Measurements from ENCODE around the gene GPR137.
A peak's percentile ranks its signal among the peaks of the same experiment; 100 is the strongest.
"Not testable (repeated sequence)": the region's sequence is repeated elsewhere in the genome, so short reads cannot be mapped to it uniquely, and the experiment has no call there.

GPR137 gene, protein sequence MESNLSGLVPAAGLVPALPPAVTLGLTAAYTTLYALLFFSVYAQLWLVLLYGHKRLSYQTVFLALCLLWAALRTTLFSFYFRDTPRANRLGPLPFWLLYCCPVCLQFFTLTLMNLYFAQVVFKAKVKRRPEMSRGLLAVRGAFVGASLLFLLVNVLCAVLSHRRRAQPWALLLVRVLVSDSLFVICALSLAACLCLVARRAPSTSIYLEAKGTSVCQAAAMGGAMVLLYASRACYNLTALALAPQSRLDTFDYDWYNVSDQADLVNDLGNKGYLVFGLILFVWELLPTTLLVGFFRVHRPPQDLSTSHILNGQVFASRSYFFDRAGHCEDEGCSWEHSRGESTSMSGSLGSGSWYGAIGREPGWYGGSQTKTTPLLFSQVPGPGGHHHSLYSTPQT

DNA sequence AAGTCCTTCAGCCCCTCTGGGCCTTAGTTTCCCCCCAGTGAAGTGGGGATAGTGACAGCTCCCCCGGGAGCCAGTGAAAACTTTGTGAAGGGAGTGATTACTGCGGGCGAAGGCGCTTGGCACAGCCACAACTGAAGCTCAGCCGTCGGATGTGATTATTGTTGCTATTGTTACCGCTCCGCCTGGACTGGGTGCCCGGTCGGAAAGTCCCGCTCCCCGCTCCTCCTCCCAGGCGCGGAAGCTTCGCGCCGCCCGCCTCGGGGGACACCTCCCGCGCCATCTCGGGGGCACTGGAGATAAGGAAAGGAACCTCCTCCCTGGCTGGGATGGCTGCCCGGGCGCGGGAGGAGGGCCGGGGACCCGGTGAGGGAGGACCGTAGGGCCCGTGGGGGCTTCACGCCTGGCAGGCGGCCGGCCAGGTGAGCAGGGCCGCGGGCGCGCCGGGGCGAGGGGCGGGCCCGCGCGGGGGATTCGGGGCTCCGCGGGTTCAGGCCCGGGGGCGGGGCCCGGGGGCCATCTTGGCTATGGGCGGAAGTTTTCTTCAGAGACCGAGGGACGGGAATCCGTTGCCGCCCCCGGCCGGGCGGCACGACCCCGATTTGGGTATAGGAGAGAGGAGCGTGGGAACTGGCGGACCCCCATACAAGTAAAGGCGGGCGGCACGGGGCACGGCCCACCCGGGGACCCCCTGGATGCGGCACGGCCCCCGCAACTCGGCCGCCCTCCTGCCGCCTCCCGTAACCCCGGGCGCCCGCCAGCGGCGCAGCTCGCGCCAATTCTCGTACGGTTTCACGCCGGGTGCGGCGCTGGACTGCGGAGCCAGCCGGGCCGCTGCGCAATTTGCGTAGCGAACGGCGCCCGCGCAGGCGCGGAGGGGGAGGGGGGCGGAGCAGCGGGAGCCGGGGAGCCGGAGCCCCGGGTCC, at the start of gene GPR137:
TSS of gene GPR137 (plus strand) at position 887 of the 923 bp plus-strand sequence. CDS start 677 bp downstream, outside the sequence.
- peak; percentile 45 for DNase-seq

GRCh38 chr11:64237484-64237951, 48.1 kb upstream of the GPR137 start:
- no peak for DNase-seq

DNA sequence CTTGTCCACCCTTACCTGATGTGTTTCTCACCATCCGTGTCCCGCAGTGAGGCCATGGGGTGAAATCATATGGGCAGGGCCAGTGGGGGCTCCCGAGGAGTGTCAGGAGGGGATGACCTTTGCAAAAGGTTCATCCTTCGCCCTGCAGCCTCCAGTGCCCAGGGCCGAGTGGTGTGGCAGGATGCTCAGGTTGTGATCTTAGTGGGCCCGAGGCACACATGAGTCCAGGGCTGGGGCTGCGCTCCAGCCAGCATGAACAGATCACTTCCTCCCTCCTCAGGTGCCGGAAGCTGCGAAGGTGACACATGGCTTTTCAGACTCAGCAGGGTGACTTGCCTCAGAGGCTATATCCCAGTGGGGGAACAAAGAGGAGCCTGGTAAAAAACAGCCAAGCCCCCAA, 47.6 kb upstream of the GPR137 start:
- no peak for DNase-seq

GRCh38 chr11:64238999-64239398, 46.6 kb upstream of the GPR137 start:
- no peak for DNase-seq

DNA sequence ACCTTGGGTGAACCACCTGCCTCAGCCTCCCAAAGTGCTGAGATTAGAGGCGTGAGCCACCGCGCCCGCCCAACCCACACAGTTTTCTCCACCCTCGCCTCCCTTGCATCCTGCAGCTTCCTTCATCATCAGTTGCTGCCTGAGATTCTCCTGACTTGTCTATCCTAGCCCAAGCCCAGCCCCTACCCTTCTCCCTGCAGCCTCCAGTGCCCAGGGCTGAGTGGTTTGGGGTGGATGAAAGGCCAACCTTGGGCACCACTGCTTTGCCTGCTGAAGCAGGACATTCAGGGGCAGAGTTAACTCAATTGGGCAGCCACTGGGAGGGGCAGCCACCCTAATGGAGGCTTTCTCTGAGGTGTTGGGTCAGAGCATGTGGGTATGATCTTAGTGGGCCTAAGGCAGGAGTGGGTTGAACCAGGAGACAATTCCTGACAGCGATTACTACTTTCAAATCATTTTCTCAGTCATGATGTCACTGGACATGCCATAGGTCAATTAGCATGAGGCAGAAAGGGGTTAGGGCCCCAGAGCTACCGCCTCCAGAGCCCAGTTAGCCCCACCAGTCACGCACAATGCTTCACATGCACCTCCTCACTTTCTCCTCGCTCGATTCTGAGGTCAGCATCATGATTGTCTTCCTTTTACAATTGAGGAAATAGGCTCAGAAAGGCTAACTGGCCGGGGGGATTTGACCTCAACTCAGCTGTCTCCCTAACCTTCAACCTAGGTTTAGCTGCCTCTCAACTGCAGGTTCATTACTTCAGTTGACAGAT, 45.8 kb upstream of the GPR137 start:
- no peak for DNase-seq

GRCh38 chr11:64240435-64241240, 45.0 kb upstream of the GPR137 start, which contains the start of gene FKBP2:
FKBP2 (plus strand) TSS chr11:64241095; CDS start chr11:64242388, 1,293 bp downstream.
- peak; percentile 74 for DNase-seq

DNA sequence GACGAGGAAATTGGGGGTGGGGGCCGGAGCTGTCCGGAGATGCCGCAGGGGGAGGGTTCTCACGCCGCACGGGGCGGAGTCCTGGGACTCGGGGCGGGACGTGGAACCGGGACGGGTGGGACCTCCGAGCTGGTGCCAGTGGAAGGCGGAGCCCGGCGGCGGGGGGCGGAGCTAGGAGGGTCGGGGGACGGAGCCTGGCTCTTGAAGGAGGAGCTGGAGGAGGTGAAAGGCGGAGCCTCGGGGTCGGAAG, 44.5 kb upstream of the GPR137 start:
- no peak for DNase-seq

DNA sequence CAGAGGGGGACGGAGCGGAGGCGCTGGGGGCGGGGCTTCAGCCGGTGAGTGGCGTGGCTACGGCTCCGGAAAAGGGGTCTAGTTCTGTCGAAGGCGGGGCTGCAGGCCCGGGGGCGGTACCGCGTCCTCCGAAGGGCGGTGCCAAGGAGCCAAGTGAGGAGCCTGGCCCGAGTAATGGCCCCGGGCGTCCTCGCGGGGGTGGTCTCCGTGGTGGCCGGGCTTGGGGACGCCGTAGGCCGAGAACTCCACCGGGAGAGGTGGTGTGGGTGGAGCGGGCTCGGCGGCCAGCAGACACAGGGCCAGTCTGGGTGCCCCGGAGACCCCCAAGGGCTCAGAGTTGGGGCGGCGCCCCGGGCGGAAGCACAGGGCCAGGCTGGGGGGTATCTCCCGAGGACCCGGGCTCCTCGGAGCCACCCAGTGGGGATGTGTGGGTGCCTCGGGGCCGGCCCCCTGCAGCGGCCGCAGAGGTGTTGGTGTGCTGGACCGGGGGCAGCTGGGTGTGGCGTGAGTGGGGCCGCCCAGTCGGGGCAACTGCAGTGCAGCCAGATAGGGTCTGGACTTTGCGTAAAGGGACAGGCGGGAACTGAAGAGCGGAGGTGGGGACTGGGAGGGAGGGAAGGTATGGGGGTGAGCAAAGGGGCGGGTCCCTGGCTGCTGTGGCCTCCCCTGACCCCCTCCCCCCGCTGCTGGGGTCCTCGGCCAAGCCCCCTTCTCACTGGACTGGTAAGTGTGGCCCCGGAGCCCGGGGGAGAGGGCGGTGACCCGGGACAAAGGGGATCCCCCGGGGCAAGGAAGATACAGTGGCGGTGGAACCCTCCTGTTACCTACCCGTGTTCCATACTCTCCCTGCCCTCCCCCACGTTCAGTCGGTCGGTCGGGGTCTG, 43.9 kb upstream of the GPR137 start:
- DNase-seq: peak; percentile 94

DNA sequence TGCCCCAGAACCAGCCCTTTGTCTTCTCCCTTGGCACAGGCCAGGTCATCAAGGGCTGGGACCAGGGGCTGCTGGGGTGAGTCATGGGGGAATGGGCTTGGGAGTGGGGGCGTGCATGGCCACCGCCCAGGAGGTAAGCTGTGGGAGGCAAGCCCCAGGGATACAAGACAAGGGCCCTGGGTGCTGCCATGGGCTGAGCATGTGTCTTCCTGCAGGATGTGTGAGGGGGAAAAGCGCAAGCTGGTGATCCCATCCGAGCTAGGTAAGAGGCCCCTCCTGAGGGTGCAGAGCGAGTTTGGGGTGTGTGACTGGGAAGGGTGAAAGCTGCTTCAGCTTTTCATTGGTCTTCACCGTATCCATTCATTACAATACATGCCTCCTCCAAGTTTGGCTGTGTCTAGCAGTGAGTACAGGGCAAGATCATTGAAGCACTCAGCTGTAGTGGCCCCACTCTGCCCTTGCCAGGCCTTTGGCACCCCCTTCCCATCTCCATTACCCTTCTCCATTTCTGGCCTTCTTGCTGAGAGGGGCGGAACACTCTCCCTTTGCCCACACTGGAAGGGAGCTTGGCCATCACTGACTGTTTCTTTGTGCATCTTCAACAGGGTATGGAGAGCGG, 42.3 kb upstream of the GPR137 start:
- DNase-seq: no peak

DNA sequence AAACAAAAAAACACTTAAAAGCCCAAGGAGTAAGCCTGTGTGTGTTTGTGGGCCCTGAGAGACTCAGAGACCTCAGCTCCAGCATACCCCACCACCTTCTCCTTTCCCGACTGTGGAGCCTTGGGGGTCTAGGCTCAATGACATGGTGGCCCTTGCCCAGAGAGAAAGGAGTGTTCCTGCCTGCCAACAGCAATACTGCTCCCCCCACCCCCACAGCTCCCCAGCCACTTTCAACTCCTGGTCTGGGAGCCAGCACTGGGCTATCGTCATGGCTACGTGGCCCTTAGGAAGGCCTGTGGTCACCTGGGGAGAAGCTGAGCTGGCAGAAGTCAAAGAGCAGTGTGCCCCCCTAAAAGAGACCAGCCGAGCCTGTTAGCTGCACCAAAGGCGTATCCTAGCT, 41.5 kb upstream of the GPR137 start:
- DNase-seq: no peak

DNA sequence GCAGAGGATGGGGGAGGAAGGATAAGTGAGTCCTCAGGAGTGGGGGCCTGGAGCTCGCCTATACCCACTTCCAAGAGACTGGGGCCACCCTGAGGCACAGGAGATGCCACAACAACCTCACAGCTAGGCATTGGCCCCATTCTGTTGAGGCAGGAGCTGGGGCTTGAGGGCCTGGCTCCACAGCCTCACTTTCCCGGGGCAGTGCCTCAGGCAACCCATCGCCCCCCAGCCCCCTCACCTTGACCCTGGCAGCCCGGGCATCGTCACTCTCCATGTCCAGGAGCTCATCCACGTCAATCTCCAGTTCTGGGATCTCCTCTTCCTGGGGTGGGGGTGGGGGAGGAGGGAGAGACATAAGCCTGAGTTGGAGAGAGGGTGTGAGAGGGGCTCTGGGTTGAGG, 40.7 kb upstream of the GPR137 start:
- DNase-seq: no peak

- DNase-seq: no peak
These were observed 40.2 kb upstream of the GPR137 start for GRCh38 chr11:64245401-64245796.

DNA sequence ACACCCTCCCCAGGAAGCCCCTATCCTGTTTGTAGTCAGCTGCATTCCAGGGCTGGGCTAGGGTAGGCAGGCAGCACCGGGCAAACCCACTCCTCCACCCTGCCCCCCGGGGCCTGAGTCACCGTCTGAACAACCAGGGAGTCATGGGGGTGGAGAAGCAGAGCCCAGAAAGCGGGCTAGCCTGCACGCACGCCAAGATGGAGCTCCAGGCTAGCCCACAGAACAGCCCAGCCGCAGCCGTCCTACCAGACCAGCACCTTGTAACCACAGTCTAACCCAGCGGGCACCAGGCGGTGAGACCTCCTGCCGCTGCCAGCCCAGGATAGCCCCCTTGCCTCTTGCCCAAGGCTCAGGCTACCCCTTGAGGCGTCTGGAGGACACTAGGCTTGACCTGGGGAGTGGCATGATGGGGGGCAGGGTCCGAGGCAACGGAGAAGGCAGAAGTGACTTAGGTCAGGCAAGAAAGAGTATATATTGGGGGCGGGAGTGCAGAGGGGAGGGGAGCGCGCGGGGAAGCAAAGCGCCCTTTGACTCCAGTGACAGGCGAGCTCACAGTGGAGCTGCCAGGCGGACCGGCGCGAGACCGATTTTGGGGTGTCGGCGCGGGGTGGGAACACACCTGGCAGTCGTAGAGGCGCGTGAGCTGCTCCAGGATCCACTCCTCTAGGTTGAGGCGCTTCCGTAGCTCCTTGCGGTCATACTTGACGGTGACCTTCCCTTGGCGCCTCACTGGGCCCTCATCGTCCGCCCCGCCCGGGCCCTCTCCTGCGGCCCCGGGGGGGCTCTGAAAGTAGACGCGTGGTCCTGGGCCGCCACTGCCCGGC, 39.6 kb upstream of the GPR137 start:
- no peak for DNase-seq

- DNase-seq: not testable (repeated sequence)
These were observed 39.1 kb upstream of the GPR137 start for GRCh38 chr11:64246621-64246870.

DNA sequence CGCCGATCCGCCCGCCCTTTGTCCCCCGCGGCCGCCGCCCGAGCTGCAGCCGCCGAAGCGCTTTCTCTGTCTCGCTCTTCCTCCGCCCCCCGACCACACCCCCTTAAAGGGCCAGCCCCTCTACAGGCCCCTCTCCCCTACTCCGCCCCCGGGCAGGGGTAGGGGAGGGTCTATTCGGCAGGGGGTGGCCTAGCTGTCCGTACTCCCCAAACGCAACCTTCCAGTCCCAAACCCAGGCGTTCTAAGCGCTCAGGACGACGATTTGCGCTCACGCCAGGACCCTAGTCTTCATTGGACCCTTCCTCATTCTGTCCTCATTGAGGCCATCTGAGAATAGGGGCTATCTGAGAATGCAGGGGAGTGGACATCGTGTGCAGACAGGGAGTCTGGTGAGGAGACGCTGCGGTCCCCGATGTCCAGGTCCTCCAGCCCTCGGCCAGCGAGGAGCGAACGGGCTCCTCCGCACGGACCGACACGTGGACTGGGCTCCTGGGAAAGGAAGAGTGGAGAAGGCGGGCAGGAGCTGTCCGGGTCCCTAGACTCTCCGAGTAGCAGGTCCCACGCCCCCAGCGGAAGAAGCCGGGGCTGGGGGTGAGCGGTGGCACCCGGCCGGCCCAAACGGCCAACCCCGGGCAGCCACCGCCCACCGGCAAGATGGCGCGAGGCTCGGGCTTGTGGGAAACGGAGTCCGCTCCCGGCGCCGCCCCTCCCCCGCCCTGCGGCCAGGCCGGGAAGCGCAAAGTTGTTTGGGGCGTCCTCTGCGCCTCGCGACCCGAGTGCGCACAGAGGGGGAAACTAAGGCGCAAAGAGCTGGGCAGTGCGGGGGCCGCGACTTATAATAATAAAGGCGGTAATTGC, 38.5 kb upstream of the GPR137 start, which contains the start of gene PPP1R14B:
TSS of gene PPP1R14B (minus strand) at position 73 of the 858 bp plus-strand sequence. CDS start 270 bp downstream, outside the sequence.
- peak; percentile 64 for DNase-seq

GRCh38 chr11:64247729-64248531, 37.7 kb upstream of the GPR137 start:
- no peak for DNase-seq

GRCh38 chr11:64248578-64248977, 37.1 kb upstream of the GPR137 start:
- DNase-seq: no peak

DNA sequence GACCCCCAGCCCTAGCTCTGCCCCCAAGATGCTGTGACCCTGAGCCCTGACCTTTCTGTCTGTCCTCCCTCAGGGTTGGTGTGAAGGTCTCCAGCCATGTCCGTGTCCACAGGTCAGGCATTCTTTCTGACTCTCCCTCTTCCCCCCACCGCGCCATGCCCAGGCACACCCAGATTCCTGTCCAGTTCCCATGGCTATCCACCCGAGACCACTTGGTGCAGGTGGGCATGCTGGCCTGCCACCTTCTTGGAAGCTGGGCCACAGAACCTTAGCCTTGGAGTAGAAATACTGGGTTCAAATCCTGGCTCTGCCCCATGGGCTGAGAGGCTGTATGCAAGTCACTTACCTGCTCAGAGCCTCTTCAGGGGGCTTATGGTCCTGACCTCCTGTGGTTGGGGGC, 36.6 kb upstream of the GPR137 start:
- no peak for DNase-seq

All from NCI-H1694 (cell line).